Vagina (tissue), 2 donors: ENCODE data around the gene SST. TPM values are rescaled to one million over a fixed set of nuclear protein-coding genes. Genes with fewer than 3 reads are reported as not detected.
"Not testable (repeated sequence)": the region's sequence is repeated elsewhere in the genome, so short reads cannot be mapped to it uniquely, and the experiment has no call there.

Source experiments
- DNase-seq, 2 donors: peaks; one replicate each; pipeline ENCODE4 v3.0.0-alpha.2; 2017; ENCODE audit errors: extremely low spot score in 2 of 2
- H3K27ac ChIP-seq: fragments of 200-600 bp; sonication (generic); one replicate; pipeline ENCODE4 v1.5.1; 2019
- H3K27me3 ChIP-seq: fragments of 200-600 bp; sonication (generic); one replicate; pipeline ENCODE4 v1.5.1; 2019
- H3K36me3 ChIP-seq, 2 donors: fragments of 200-600 bp; sonication (generic); one replicate each; pipeline ENCODE4 v1.5.1; 2017 to 2019
- H3K4me1 ChIP-seq: fragments of 200-600 bp; sonication (generic); one replicate; pipeline ENCODE4 v1.5.1; 2019
- H3K4me3 ChIP-seq, 2 donors: fragments of 200-600 bp; sonication (generic); 1 replicate in 1 of 2; 2 replicates in 1 of 2; pipeline ENCODE4 v1.5.1; 2016 to 2019
- H3K9me3 ChIP-seq: fragments of 200-600 bp; sonication (generic); one replicate; pipeline ENCODE4 v1.5.1; 2019
- POLR2A ChIP-seq, 2 donors: fragments of 450-650 bp; IDR thresholded peaks; one replicate each; pipeline ENCODE4 v1.6.1; 2017; ENCODE audit warnings: antibody characterized with exemption in 2 of 2, mild to moderate bottlenecking in 2 of 2, moderate library complexity in 2 of 2
- POLR2AphosphoS5 ChIP-seq, 2 donors: sonication (generic); formaldehyde crosslinking; IDR thresholded peaks; one replicate each; pipeline ENCODE4 v1.9.0; 2017; ENCODE audit warnings: antibody characterized with exemption in 2 of 2, mild to moderate bottlenecking in 2 of 2, low read depth in 1 of 2; ENCODE audit not compliant: insufficient read depth in 1 of 2
- intact Hi-C: fragments of 100-400 bp; cut with DNase I; formaldehyde crosslinking; loops from one replicate; pipeline ENCODE4 v1.15.1; 2023
- total RNA-seq: library from RNA; depleted of rRNA; stranded (reverse); fragments of >200 nt; gene quantifications from one replicate; pipeline ENCODE4 v1.2.3, GENCODE V29; 2016
- TF ChIP-seq, protein P1 (sequence below), 3 experiments: fragments of 450-650 bp in 2 of 3; fragments of 200-600 bp in 1 of 3; sonication (generic) in 1 of 3; IDR thresholded peaks; one replicate each; pipeline ENCODE4 v1.5.1; 2017 to 2019; ENCODE audit warnings: antibody characterized with exemption in 3 of 3, mild to moderate bottlenecking in 2 of 3, moderate library complexity in 2 of 3

The SST gene
- total RNA-seq, 1 donor from 2014 or later = 23.8 TPM

DNA sequence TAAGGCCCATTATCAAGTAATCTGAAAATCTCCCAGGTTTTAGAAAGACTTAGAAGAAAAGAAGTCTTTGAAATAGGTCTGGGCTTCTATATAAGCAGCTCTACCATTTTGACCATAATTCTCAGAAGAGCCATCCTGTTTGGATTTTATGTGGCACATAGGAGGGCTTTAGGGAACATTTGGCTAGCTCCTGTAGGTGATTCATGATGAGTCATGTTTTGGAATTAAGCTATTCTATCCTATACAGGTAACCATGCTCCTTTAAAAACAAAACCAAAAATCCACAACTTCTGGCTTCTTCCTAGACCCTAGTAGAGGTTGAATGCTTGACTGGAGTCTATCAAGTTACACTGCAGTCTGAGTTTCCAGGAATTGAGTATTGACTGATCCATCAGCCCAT is 8.9 kb downstream of the SST start:
- intact Hi-C loops = no loop called here
- no peak overlapping the region for H3K27ac ChIP-seq
- no peaks in the 10 kb centered on the region for H3K4me1 ChIP-seq
- H3K36me3 ChIP-seq = no peaks in the 10 kb centered on the region
- TF ChIP-seq, protein P1, sequence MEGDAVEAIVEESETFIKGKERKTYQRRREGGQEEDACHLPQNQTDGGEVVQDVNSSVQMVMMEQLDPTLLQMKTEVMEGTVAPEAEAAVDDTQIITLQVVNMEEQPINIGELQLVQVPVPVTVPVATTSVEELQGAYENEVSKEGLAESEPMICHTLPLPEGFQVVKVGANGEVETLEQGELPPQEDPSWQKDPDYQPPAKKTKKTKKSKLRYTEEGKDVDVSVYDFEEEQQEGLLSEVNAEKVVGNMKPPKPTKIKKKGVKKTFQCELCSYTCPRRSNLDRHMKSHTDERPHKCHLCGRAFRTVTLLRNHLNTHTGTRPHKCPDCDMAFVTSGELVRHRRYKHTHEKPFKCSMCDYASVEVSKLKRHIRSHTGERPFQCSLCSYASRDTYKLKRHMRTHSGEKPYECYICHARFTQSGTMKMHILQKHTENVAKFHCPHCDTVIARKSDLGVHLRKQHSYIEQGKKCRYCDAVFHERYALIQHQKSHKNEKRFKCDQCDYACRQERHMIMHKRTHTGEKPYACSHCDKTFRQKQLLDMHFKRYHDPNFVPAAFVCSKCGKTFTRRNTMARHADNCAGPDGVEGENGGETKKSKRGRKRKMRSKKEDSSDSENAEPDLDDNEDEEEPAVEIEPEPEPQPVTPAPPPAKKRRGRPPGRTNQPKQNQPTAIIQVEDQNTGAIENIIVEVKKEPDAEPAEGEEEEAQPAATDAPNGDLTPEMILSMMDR (IDR thresholded peaks at IDR 0.05) = no peak
- TF ChIP-seq POLR2AphosphoS5 (IDR thresholded peaks at IDR 0.05; ENCODE audit: insufficient read depth in 1 of 2, low read depth in 1 of 2) (no peak), POLR2A (IDR thresholded peaks at IDR 0.05) (no peak)
- no peak overlapping the region for H3K4me3 ChIP-seq
- H3K9me3 ChIP-seq = no peaks in the 10 kb centered on the region
- no peaks in the 10 kb centered on the region for H3K27me3 ChIP-seq
- no peak for DNase-seq

DNA sequence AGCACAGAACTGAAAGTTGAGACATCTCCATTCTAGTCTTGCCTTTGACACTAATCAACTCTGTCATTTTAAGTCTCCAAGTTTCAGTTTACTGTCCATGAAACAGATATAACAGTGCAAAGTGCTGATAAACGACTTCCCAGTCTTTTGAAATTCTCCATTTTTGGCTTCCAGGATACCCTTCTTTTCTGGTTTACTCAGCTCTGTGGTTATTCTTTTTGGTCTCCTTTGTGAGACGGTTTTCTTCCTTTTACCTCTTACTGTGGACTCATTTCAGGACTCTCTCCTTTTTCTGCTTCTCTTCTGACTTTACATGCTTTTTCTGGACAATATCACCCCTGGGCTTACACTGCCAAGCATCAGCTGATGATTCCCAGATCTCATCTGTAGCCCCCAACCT is 18.9 kb downstream of the SST start:
- H3K36me3 ChIP-seq = no peaks in the 10 kb centered on the region
- no peak overlapping the region for H3K4me3 ChIP-seq
- no peaks in the 10 kb centered on the region for H3K27me3 ChIP-seq
- DNase-seq = no peak
- intact Hi-C loops = no loop called here
- H3K4me1 ChIP-seq = no peaks in the 10 kb centered on the region
- H3K27ac ChIP-seq = no peak overlapping the region
- H3K9me3 ChIP-seq = no peaks in the 10 kb centered on the region
- TF ChIP-seq POLR2A (IDR thresholded peaks at IDR 0.05) = no peak
- TF ChIP-seq, protein P1 (IDR thresholded peaks at IDR 0.05) = no peak
- no peak for TF ChIP-seq POLR2AphosphoS5 (IDR thresholded peaks at IDR 0.05; ENCODE audit: insufficient read depth in 1 of 2, low read depth in 1 of 2)

- H3K36me3 ChIP-seq = no peaks in the 10 kb centered on the region
- no peaks in the 10 kb centered on the region for H3K27me3 ChIP-seq
- no peak for DNase-seq
- no peak overlapping the region for H3K4me3 ChIP-seq
- H3K4me1 ChIP-seq = no peaks in the 10 kb centered on the region
- TF ChIP-seq POLR2AphosphoS5 (IDR thresholded peaks at IDR 0.05; ENCODE audit: insufficient read depth in 1 of 2, low read depth in 1 of 2) = no peak
- TF ChIP-seq, protein P1 (IDR thresholded peaks at IDR 0.05) = no peak
- intact Hi-C loops = no loop called here
- no peaks in the 10 kb centered on the region for H3K9me3 ChIP-seq
- no peak overlapping the region for H3K27ac ChIP-seq
Observed at GRCh38 chr3:187648177-187648576, 22.0 kb downstream of the SST start.

- H3K36me3 ChIP-seq = no peaks in the 10 kb centered on the region
- no peaks in the 10 kb centered on the region for H3K4me1 ChIP-seq
- intact Hi-C loops = no loop called here
- H3K9me3 ChIP-seq = no peaks in the 10 kb centered on the region
- H3K27ac ChIP-seq = no peak overlapping the region
- H3K27me3 ChIP-seq = no peaks in the 10 kb centered on the region
- no peak overlapping the region for H3K4me3 ChIP-seq
- no peak for TF ChIP-seq POLR2AphosphoS5 (IDR thresholded peaks at IDR 0.05; ENCODE audit: insufficient read depth in 1 of 2, low read depth in 1 of 2)
- DNase-seq = no peak
Observed at GRCh38 chr3:187646906-187647660, 23.1 kb downstream of the SST start.

DNA sequence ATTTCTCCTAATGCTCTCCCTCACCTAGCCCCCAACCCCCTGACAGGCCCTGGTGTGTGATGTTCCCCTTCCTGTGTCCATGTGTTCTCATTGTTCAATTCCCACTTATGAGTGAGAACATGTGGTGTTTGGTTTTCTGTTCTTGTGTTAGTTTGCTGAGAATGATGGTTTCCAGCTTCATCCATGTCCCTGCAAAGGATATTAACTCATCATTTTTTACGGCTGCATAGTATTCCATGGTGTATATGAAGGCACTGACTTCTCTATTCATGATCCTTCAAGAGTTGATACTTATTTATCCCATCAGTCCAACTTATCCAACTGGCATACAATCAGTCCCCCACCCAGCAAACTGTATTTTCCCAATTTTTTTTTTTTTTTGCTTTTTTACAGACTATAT is 24.8 kb downstream of the SST start:
- H3K27me3 ChIP-seq, DNase-seq, intact Hi-C loops, H3K36me3 ChIP-seq, H3K9me3 ChIP-seq, H3K4me1 ChIP-seq, H3K4me3 ChIP-seq, H3K27ac ChIP-seq: not testable (repeated sequence)

GRCh38 chr3:187642861-187643260 is 27.3 kb downstream of the SST start:
- no peak overlapping the region for H3K4me3 ChIP-seq
- intact Hi-C loops = no loop called here
- no peaks in the 10 kb centered on the region for H3K9me3 ChIP-seq
- TF ChIP-seq, protein P1 (IDR thresholded peaks at IDR 0.05) = no peak
- no peak for TF ChIP-seq POLR2A (IDR thresholded peaks at IDR 0.05)
- no peaks in the 10 kb centered on the region for H3K4me1 ChIP-seq
- no peak for DNase-seq
- H3K36me3 ChIP-seq = no peaks in the 10 kb centered on the region
- no peak overlapping the region for H3K27ac ChIP-seq
- no peaks in the 10 kb centered on the region for H3K27me3 ChIP-seq
